Activated T-cell treated with anti-CD3 and anti-CD28 coated beads, Interleukin-2, amount 50 U/mL, for 1 hour (primary cell): ENCODE measurements around the gene MAP2K7.
A peak's percentile ranks its signal among the peaks of the same experiment; 100 is the strongest.
"Not testable (repeated sequence)": the region's sequence is repeated elsewhere in the genome, so short reads cannot be mapped to it uniquely, and the experiment has no call there.

Experiments used
- DNase-seq: peaks from one replicate; pipeline ENCODE4 v3.0.0-alpha.2; 2020

The MAP2K7 gene

GRCh38 chr19:7885818-7886217 is 17.9 kb upstream of the MAP2K7 start:
- DNase-seq, result no peak

GRCh38 chr19:7887408-7888144 is 16.1 kb upstream of the MAP2K7 start:
- DNase-seq, result no peak

GRCh38 chr19:7888145-7888825 is 15.4 kb upstream of the MAP2K7 start, which contains the start of gene LRRC8E:
Gene LRRC8E (plus strand): TSS chr19:7888510. CDS start chr19:7895604, 7,094 bp downstream.
- DNase-seq, result peak; percentile 49

GRCh38 chr19:7888826-7889217 is 14.9 kb upstream of the MAP2K7 start:
- DNase-seq, result no peak

GRCh38 chr19:7893362-7894101 is 10.1 kb upstream of the MAP2K7 start:
- DNase-seq, result not testable (repeated sequence)

- DNase-seq, result no peak
Measured at GRCh38 chr19:7894612-7895309, 8.9 kb upstream of the MAP2K7 start.

- no peak for DNase-seq
Measured at GRCh38 chr19:7895565-7895964, 8.1 kb upstream of the MAP2K7 start.

GRCh38 chr19:7897292-7897691 is 6.4 kb upstream of the MAP2K7 start:
- DNase-seq, result no peak

GRCh38 chr19:7898967-7899366 is 4.7 kb upstream of the MAP2K7 start:
- DNase-seq, result no peak

- DNase-seq, result no peak
Measured at GRCh38 chr19:7899751-7900378, 3.8 kb upstream of the MAP2K7 start.

- DNase-seq, result no peak
Measured at GRCh38 chr19:7900401-7900870, 3.2 kb upstream of the MAP2K7 start.

- no peak for DNase-seq
Measured at GRCh38 chr19:7900931-7901330, 2.7 kb upstream of the MAP2K7 start.

GRCh38 chr19:7901337-7901736 is 2.3 kb upstream of the MAP2K7 start:
- no peak for DNase-seq

GRCh38 chr19:7902796-7903243 is 857 bp upstream of the MAP2K7 start:
- DNase-seq, result no peak

- DNase-seq, result no peak
Measured at GRCh38 chr19:7904074-7905020, 670 bp downstream of the MAP2K7 start.

- no peak for DNase-seq
Measured at GRCh38 chr19:7905268-7905667, 1.6 kb downstream of the MAP2K7 start.

GRCh38 chr19:7905859-7906258 is 2.2 kb downstream of the MAP2K7 start:
- no peak for DNase-seq

GRCh38 chr19:7907122-7907521 is 3.4 kb downstream of the MAP2K7 start:
- no peak for DNase-seq

- DNase-seq, result no peak
Measured at GRCh38 chr19:7907544-7907943, 3.9 kb downstream of the MAP2K7 start.

GRCh38 chr19:7908078-7908699 is 4.5 kb downstream of the MAP2K7 start:
- DNase-seq, result no peak
